ENCODE data around the gene ATAD1. TPM values are rescaled to one million over a fixed set of nuclear protein-coding genes. Genes with fewer than 3 reads are reported as not detected.
"Not testable (repeated sequence)": the region's sequence is repeated elsewhere in the genome, so short reads cannot be mapped to it uniquely, and the experiment has no call there.

ATAD1 gene
- total and polyA plus RNA-seq, 5 donors from 2014 or later = 31.5 to 50.1 (median 33.9) TPM

- H3K36me3 Mint-ChIP-seq = no peaks in the 10 kb centered on the region
- no peak overlapping the region for H3K27ac ChIP-seq (ENCODE audit: insufficient read depth, low read length, poor library complexity, severe bottlenecking)
- no peaks in the 10 kb centered on the region for H3K4me1 ChIP-seq (ENCODE audit: control insufficient read depth, insufficient read depth, low read length, poor library complexity, severe bottlenecking)
Measured at GRCh38 chr10:87739703-87740102, 78.3 kb downstream of the ATAD1 start.

GRCh38 chr10:87738253-87738652 is 79.8 kb downstream of the ATAD1 start:
- not testable (repeated sequence) for H3K9me3 ChIP-seq (ENCODE audit: control insufficient read depth in 2 of 2, low read length in 2 of 2)

More at GRCh38 chr10:87739703-87740102, 78.3 kb downstream of the ATAD1 start:
- H3K4me3 ChIP-seq (ENCODE audit: low read depth, low read length) = no peak overlapping the region
- H3K36me3 ChIP-seq (ENCODE audit: control insufficient read depth, insufficient read depth, low read length) = no peaks in the 10 kb centered on the region
- DNase-seq = no peak
- Mint-ChIP-seq H3K4me1 (no peaks in the 10 kb centered on the region), H3K27ac (no peak overlapping the region), H3K4me3 (no peak overlapping the region), H3K9me3 (peaks cover 0 to 1% (median 0%) of the 10 kb centered on the region in 7 donors), H3K27me3 (peaks cover 53% of the 10 kb centered on the region)
- ATAC-seq (ENCODE audit: low read depth in 2 of 2) = no peak
- H3K9me3 ChIP-seq (ENCODE audit: control insufficient read depth in 2 of 2, low read length in 2 of 2) = no peaks in the 10 kb centered on the region
- H3K27me3 ChIP-seq (ENCODE audit: control insufficient read depth, insufficient read depth, low read length) = peaks cover 29% of the 10 kb centered on the region

GRCh38 chr10:87734987-87735827 is 82.8 kb downstream of the ATAD1 start:
- ATAC-seq (ENCODE audit: low read depth in 2 of 2) (no peak), DNase-seq (peak in 2 of 3 donors; percentile 3 to 22)
- Histone ChIP-seq H3K9me3 (ENCODE audit: control insufficient read depth in 2 of 2, low read length in 2 of 2) (no peaks in the 10 kb centered on the region), H3K4me3 (ENCODE audit: low read depth, low read length) (no peak overlapping the region), H3K27me3 (ENCODE audit: control insufficient read depth, insufficient read depth, low read length) (peaks cover 23% of the 10 kb centered on the region), H3K4me1 (ENCODE audit: control insufficient read depth, insufficient read depth, low read length, poor library complexity, severe bottlenecking) (no peaks in the 10 kb centered on the region), H3K27ac (ENCODE audit: insufficient read depth, low read length, poor library complexity, severe bottlenecking) (no peak overlapping the region), H3K36me3 (ENCODE audit: control insufficient read depth, insufficient read depth, low read length) (no peaks in the 10 kb centered on the region)
- H3K27ac Mint-ChIP-seq = no peak overlapping the region
- no peaks in the 10 kb centered on the region for H3K36me3 Mint-ChIP-seq
- H3K27me3 Mint-ChIP-seq = peaks cover 58% of the 10 kb centered on the region
- no peaks in the 10 kb centered on the region for H3K4me1 Mint-ChIP-seq
- H3K9me3 Mint-ChIP-seq = peaks cover 0 to 1% (median 0%) of the 10 kb centered on the region in 7 donors
- H3K4me3 Mint-ChIP-seq = no peak overlapping the region

More at GRCh38 chr10:87738253-87738652, 79.8 kb downstream of the ATAD1 start:
- H3K27ac Mint-ChIP-seq; H3K4me1 Mint-ChIP-seq; ATAC-seq (ENCODE audit: low read depth in 2 of 2); H3K27ac ChIP-seq (ENCODE audit: insufficient read depth, low read length, poor library complexity, severe bottlenecking); H3K9me3 Mint-ChIP-seq; DNase-seq; H3K4me1 ChIP-seq (ENCODE audit: control insufficient read depth, insufficient read depth, low read length, poor library complexity, severe bottlenecking); H3K36me3 Mint-ChIP-seq; H3K4me3 Mint-ChIP-seq; H3K4me3 ChIP-seq (ENCODE audit: low read depth, low read length); H3K36me3 ChIP-seq (ENCODE audit: control insufficient read depth, insufficient read depth, low read length): not testable (repeated sequence)
- peaks cover 30% of the 10 kb centered on the region for H3K27me3 ChIP-seq (ENCODE audit: control insufficient read depth, insufficient read depth, low read length)
- peaks cover 60% of the 10 kb centered on the region for H3K27me3 Mint-ChIP-seq

GRCh38 chr10:87733081-87733480 is 84.9 kb downstream of the ATAD1 start:
- no peak for DNase-seq
- H3K27ac Mint-ChIP-seq = no peak overlapping the region
- no peak overlapping the region for H3K4me3 ChIP-seq (ENCODE audit: low read depth, low read length)
- peaks cover 38% of the 10 kb centered on the region for H3K27me3 Mint-ChIP-seq
- H3K27me3 ChIP-seq (ENCODE audit: control insufficient read depth, insufficient read depth, low read length) = peaks cover 12% of the 10 kb centered on the region
- peaks cover 0 to 1% (median 0%) of the 10 kb centered on the region in 7 donors for H3K9me3 Mint-ChIP-seq
- H3K36me3 ChIP-seq (ENCODE audit: control insufficient read depth, insufficient read depth, low read length) = no peaks in the 10 kb centered on the region
- no peaks in the 10 kb centered on the region for H3K9me3 ChIP-seq (ENCODE audit: control insufficient read depth in 2 of 2, low read length in 2 of 2)
- H3K4me1 ChIP-seq (ENCODE audit: control insufficient read depth, insufficient read depth, low read length, poor library complexity, severe bottlenecking) = no peaks in the 10 kb centered on the region
- no peaks in the 10 kb centered on the region for H3K4me1 Mint-ChIP-seq
- no peaks in the 10 kb centered on the region for H3K36me3 Mint-ChIP-seq
- no peak for ATAC-seq (ENCODE audit: low read depth in 2 of 2)
- no peak overlapping the region for H3K4me3 Mint-ChIP-seq
- H3K27ac ChIP-seq (ENCODE audit: insufficient read depth, low read length, poor library complexity, severe bottlenecking) = no peak overlapping the region

GRCh38 chr10:87729940-87730339 is 88.1 kb downstream of the ATAD1 start:
- DNase-seq (no peak), ATAC-seq (ENCODE audit: low read depth in 2 of 2) (no peak)
- Mint-ChIP-seq H3K36me3 (no peaks in the 10 kb centered on the region), H3K27me3 (peaks cover 25% of the 10 kb centered on the region), H3K27ac (no peak overlapping the region), H3K4me3 (no peak overlapping the region), H3K4me1 (no peaks in the 10 kb centered on the region), H3K9me3 (no peaks in the 10 kb centered on the region)
- Histone ChIP-seq H3K9me3 (ENCODE audit: control insufficient read depth in 2 of 2, low read length in 2 of 2) (no peaks in the 10 kb centered on the region), H3K4me3 (ENCODE audit: low read depth, low read length) (no peak overlapping the region), H3K36me3 (ENCODE audit: control insufficient read depth, insufficient read depth, low read length) (no peaks in the 10 kb centered on the region), H3K27me3 (ENCODE audit: control insufficient read depth, insufficient read depth, low read length) (peaks cover 6% of the 10 kb centered on the region), H3K4me1 (ENCODE audit: control insufficient read depth, insufficient read depth, low read length, poor library complexity, severe bottlenecking) (no peaks in the 10 kb centered on the region), H3K27ac (ENCODE audit: insufficient read depth, low read length, poor library complexity, severe bottlenecking) (no peak overlapping the region)

- DNase-seq (no peak), ATAC-seq (ENCODE audit: low read depth in 2 of 2) (no peak)
- peaks cover 20% of the 10 kb centered on the region for H3K27me3 Mint-ChIP-seq
- Histone ChIP-seq H3K9me3 (ENCODE audit: control insufficient read depth in 2 of 2, low read length in 2 of 2) (no peaks in the 10 kb centered on the region), H3K27ac (ENCODE audit: insufficient read depth, low read length, poor library complexity, severe bottlenecking) (no peak overlapping the region), H3K4me3 (ENCODE audit: low read depth, low read length) (no peak overlapping the region), H3K36me3 (ENCODE audit: control insufficient read depth, insufficient read depth, low read length) (no peaks in the 10 kb centered on the region), H3K27me3 (ENCODE audit: control insufficient read depth, insufficient read depth, low read length) (peaks cover 8% of the 10 kb centered on the region), H3K4me1 (ENCODE audit: control insufficient read depth, insufficient read depth, low read length, poor library complexity, severe bottlenecking) (no peaks in the 10 kb centered on the region)
- H3K4me1 Mint-ChIP-seq = no peaks in the 10 kb centered on the region
- no peak overlapping the region for H3K27ac Mint-ChIP-seq
- no peak overlapping the region for H3K4me3 Mint-ChIP-seq
- H3K9me3 Mint-ChIP-seq = no peaks in the 10 kb centered on the region
- no peaks in the 10 kb centered on the region for H3K36me3 Mint-ChIP-seq
Measured at GRCh38 chr10:87724789-87725188, 93.2 kb downstream of the ATAD1 start.

- ATAC-seq (ENCODE audit: low read depth in 2 of 2) (no peak), DNase-seq (no peak)
- Mint-ChIP-seq H3K27ac (no peak overlapping the region), H3K27me3 (peaks cover 25% of the 10 kb centered on the region), H3K9me3 (no peaks in the 10 kb centered on the region), H3K4me3 (no peak overlapping the region), H3K36me3 (no peaks in the 10 kb centered on the region), H3K4me1 (no peaks in the 10 kb centered on the region)
- Histone ChIP-seq H3K9me3 (ENCODE audit: control insufficient read depth in 2 of 2, low read length in 2 of 2) (no peaks in the 10 kb centered on the region), H3K27me3 (ENCODE audit: control insufficient read depth, insufficient read depth, low read length) (peaks cover 8% of the 10 kb centered on the region), H3K27ac (ENCODE audit: insufficient read depth, low read length, poor library complexity, severe bottlenecking) (no peak overlapping the region), H3K4me3 (ENCODE audit: low read depth, low read length) (no peak overlapping the region), H3K4me1 (ENCODE audit: control insufficient read depth, insufficient read depth, low read length, poor library complexity, severe bottlenecking) (no peaks in the 10 kb centered on the region), H3K36me3 (ENCODE audit: control insufficient read depth, insufficient read depth, low read length) (no peaks in the 10 kb centered on the region)
Measured at GRCh38 chr10:87723500-87723899, 94.5 kb downstream of the ATAD1 start.

GRCh38 chr10:87722716-87723115 is 95.3 kb downstream of the ATAD1 start:
- no peaks in the 10 kb centered on the region for H3K4me1 ChIP-seq (ENCODE audit: control insufficient read depth, insufficient read depth, low read length, poor library complexity, severe bottlenecking)
- H3K27ac ChIP-seq (ENCODE audit: insufficient read depth, low read length, poor library complexity, severe bottlenecking) = no peak overlapping the region
- no peaks in the 10 kb centered on the region for H3K36me3 ChIP-seq (ENCODE audit: control insufficient read depth, insufficient read depth, low read length)
- H3K4me3 ChIP-seq (ENCODE audit: low read depth, low read length) = no peak overlapping the region
- Mint-ChIP-seq H3K27me3 (peaks cover 31% of the 10 kb centered on the region), H3K4me3 (no peak overlapping the region), H3K4me1 (no peaks in the 10 kb centered on the region), H3K36me3 (no peaks in the 10 kb centered on the region), H3K27ac (no peak overlapping the region), H3K9me3 (no peaks in the 10 kb centered on the region)
- DNase-seq = no peak
- peaks cover 8% of the 10 kb centered on the region for H3K27me3 ChIP-seq (ENCODE audit: control insufficient read depth, insufficient read depth, low read length)
- H3K9me3 ChIP-seq (ENCODE audit: control insufficient read depth in 2 of 2, low read length in 2 of 2) = no peaks in the 10 kb centered on the region
- no peak for ATAC-seq (ENCODE audit: low read depth in 2 of 2)
